GM18951 (cell line): ENCODE data around the gene ACACA.
"Not testable (repeated sequence)": the region's sequence is repeated elsewhere in the genome, so short reads cannot be mapped to it uniquely, and the experiment has no call there.

Experiments used
- POLR2A ChIP-seq: IDR thresholded peaks from 4 replicates; pipeline ENCODE4 v1.6.1; 2011; ENCODE audit warnings: mild to moderate bottlenecking; ENCODE audit not compliant: insufficient read length, insufficient read depth; ENCODE audit errors: extremely low read depth
- in situ Hi-C: fragments of 300-500 bp; cut with MboI; formaldehyde crosslinking; loops from one replicate; pipeline ENCODE4 v1.12.0; 2022; ENCODE audit warnings: low sequenced_read_pairs, mixed read lengths, inconsistent platforms; ENCODE audit not compliant: unreplicated experiment

ACACA gene

GRCh38 chr17:37385474-37385990 is 21.1 kb downstream of the ACACA start:
- in situ Hi-C loops, result no loop called here
- TF ChIP-seq POLR2A, result no peak

DNA sequence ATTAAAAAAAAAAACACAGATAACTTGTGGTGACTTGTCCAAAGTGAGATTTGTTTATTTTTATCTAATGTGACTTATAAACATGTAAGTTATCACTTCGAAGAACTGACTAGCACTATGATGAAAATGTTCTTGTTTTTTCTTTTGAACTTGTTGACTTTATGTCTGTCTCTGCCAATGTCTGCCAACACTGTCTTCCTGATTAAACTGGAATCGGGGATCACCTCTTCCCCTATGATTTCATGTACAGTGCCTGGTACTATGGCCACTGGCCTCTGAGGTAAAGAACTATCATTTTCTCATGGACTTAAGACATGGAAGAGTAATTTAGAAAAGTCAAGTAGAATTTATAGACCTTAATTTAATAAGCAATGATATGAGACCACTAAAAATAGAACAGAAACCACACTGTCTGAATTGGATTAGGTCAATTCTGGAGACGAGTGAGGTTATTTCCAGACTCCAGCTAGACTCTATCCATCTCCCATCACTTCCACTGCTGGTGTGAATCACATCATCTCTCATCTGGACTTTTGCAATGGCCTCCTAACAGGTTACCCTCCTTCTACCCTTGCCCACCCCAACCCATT is 22.0 kb downstream of the ACACA start:
- in situ Hi-C loops, result no loop called here
- TF ChIP-seq POLR2A, result no peak

- in situ Hi-C loops, result no loop called here
- TF ChIP-seq POLR2A, result no peak
Measured at GRCh38 chr17:37382056-37382455, 24.6 kb downstream of the ACACA start.

GRCh38 chr17:37375706-37376105 is 30.9 kb downstream of the ACACA start, which contains the start of gene C17orf78:
C17orf78 (plus strand) TSS chr17:37375985; CDS start chr17:37376093, 108 bp downstream.
- in situ Hi-C loops, result no loop called here

DNA sequence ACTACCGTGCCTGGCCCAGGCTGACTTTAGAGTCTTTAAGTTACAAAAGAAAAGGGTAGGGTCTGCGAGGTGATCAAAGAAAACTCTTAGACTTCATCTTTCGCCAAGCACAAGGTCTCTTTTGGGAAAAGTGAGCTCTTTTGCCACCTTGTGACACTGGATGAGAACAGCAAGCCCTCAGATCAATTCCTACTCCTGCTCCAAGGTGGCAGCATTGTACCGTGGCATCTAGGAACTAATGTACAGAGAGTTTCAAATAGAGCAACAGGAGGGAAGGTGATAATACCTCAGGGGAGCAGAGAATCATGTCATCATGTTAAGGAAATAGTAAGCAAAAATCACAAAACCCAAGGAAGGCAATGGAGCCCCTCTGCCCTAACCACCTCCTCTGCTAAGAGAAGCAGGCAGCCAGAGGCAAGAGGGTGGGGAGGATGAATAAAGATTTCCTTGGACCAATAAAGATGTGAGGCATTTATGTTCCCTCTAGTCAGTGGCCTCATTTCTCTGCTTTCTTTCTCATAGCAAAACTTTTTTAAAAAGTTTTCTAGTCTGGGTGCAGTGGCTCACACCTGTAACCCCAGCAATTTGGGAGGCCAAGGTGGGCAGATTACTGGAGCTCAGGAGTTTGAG is 33.0 kb downstream of the ACACA start:
- in situ Hi-C loops, result loop anchor here (25.0 kb wide), 1 partner anchor 761 kb away; the partner anchor contains the start of gene MRM1

More at GRCh38 chr17:37375706-37376105, 30.9 kb downstream of the ACACA start, which contains the start of gene C17orf78:
- no peak for TF ChIP-seq POLR2A

GRCh38 chr17:37368577-37368976 is 38.1 kb downstream of the ACACA start:
- in situ Hi-C loops, result loop anchor here (25.0 kb wide), 1 partner anchor 756 kb away; the partner anchor contains the start of gene MRM1
- TF ChIP-seq POLR2A, result no peak

More for the DNA sequence above, 33.0 kb downstream of the ACACA start:
- TF ChIP-seq POLR2A, result no peak

- no peak for TF ChIP-seq POLR2A
- in situ Hi-C loops, result loop anchor here (25.0 kb wide), 1 partner anchor 753 kb away; the partner anchor contains the start of gene MRM1
Measured at GRCh38 chr17:37365589-37365988, 41.0 kb downstream of the ACACA start.

- TF ChIP-seq POLR2A, result no peak
- in situ Hi-C loops, result loop anchor here (25.0 kb wide), 1 partner anchor 749 kb away; the partner anchor contains the start of gene MRM1
Measured at GRCh38 chr17:37361543-37361942, 45.1 kb downstream of the ACACA start.

DNA sequence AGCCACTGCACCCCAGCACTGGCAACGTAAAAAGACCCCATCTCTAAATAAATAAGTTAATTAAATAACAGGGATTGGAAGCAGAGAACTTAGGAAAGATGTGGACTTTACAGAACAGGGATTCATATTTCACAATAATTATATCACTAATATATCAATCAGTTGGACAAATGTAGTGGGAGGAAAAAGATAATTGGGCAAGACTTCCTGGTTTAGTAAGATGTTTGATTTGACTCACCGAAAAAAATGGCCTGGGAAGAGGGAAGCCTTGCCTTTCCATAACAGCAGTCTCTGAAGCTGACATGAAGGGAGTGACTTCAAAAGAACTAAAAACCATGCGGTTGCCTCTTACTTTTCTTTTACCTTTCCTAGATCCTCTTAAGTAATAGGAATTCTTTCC is 46.0 kb downstream of the ACACA start:
- in situ Hi-C loops, result loop anchor here (25.0 kb wide), 1 partner anchor 748 kb away; the partner anchor contains the start of gene MRM1

GRCh38 chr17:37359682-37360188 is 46.9 kb downstream of the ACACA start:
- in situ Hi-C loops, result loop anchor here (25.0 kb wide), 1 partner anchor 747 kb away; the partner anchor contains the start of gene MRM1
- no peak for TF ChIP-seq POLR2A

More for the DNA sequence above, 46.0 kb downstream of the ACACA start:
- no peak for TF ChIP-seq POLR2A

DNA sequence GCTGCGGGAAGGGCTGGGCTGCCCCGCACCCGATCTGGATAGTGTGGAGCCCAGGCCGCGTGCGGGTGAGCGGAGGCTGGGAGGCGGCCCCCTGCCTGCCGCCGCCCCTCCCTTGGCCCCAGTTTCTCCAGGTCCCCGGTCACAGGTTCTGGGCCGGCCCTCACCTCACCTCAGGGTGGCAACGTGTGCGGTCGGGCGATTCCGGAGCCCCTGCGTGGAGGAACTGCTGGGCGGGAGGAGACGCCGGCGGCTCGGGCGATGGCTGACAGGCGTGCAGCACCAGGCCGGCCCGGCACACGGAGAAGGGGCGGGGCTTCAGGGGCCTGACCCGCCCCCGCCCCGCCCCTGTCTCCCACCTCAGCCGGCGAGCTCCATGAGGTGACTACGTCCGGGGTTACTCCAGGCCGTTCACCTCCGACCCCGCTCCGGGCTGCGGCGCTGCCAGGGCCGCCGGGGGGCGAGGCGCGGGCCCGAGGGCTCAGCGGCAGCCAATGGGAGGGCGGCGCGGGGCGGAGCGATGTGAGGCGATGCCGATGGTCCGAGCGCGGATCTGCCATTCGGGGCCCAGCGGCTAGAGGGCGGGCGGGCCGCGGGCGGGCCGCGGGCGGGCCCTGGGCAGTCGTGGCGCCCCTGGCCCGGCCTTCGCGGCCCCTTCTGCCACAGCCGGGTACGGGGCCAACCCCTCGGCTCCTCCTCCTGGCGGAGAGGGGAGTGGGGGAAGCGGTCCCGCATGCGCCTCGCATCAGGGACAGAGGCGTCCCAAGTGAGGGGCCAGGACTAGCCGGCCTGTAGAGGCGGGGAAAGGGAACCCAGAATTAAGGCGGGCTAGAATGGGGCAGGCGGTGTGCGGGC is 47.6 kb downstream of the ACACA start:
- in situ Hi-C loops, result loop anchor here (25.0 kb wide), 1 partner anchor 747 kb away; the partner anchor contains the start of gene MRM1

GRCh38 chr17:37358098-37358829 is 48.4 kb downstream of the ACACA start:
- in situ Hi-C loops, result loop anchor here (25.0 kb wide), 1 partner anchor 746 kb away; the partner anchor contains the start of gene MRM1
- no peak for TF ChIP-seq POLR2A

More for the DNA sequence above, 47.6 kb downstream of the ACACA start:
- TF ChIP-seq POLR2A, result peak; percentile 66

DNA sequence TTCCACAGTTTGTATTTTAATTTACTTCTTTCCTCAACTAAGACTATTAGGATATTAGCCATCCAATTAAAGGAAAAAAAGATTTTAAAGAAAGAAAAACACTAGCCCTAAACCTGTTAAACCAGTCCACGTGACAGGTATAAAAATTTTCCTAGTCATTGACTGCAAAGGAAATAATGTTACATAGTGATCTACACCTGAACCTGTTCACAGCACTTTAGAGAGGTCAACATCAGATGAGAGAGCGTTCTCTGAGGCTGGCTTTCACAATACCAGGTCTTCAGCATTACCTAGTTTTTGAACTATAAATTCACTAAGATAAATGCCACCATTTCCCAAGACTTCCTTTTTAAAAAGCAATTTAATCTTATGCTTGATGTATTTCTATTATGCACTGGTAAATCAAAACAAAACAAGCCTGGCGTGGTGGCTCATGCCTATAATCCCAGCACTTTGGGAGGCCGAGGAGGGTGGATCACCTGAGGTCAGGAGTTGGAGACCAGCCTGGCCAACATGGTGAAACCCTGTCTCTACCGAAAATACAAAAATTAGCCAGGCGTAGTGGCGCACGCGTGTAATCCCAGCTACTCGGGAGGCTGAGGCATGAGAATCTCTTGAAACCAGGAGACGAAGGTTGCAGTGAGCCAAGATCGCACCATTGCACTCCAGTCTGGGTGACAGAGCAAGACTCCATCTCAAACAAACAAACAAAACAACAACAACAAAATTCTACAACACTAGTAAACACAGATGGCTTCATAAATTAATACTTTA is 49.7 kb downstream of the ACACA start:
- in situ Hi-C loops, result loop anchor here (25.0 kb wide), 1 partner anchor 745 kb away; the partner anchor contains the start of gene MRM1

DNA sequence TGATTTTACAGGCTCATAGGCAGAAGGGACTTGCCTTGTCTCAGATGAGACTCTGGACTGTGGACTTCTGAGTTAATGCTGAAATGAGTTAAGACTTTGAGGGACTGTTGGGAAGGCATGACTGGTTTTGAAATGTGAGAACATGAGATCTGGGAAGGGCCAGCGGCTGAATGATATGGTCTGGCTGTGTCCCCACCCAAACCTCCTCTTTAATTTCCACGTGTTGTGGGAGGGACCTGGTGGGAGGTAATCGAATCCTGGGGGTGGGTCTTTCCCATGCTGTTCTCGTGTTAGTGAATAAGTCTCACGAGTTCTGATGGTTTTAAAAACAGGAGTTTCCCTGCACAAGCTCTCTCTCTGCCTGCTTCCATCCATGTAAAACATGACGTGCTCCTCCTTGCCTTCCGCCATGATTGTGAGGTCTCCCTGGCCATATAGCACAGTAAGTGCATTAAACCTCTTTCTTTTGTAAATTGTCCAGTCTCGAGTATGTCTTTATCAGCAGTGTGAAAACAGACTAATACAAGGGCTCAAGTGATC is 59.7 kb downstream of the ACACA start:
- in situ Hi-C loops, result not testable (repeated sequence)
